HepG2 (cell line): ENCODE results near the gene ZIM2. TPM values are rescaled to one million over a fixed set of nuclear protein-coding genes. Genes with fewer than 3 reads are reported as not detected.

Experiments used
- ATRX ChIP-seq: sonication (generic); formaldehyde crosslinking; IDR thresholded peaks from 2 replicates; pipeline ENCODE4 v1.4.0; 2020; ENCODE audit warnings: missing genetic modification reagents, borderline replicate concordance
- DRAP1 ChIP-seq: IDR thresholded peaks from 2 replicates; pipeline ENCODE4 v1.6.1; 2016; ENCODE audit warnings: missing genetic modification reagents, missing compliant biosample characterization
- EP300 ChIP-seq, 3 experiments: sonication (generic) in 1 of 3; formaldehyde crosslinking in 1 of 3; IDR thresholded peaks; 2 replicates each; pipeline versions ENCODE4 v1.5.1 to v1.6.1; 2011 to 2020; ENCODE audit warnings: low read depth in 2 of 3, low read length in 2 of 3, borderline replicate concordance in 1 of 3, improper control_type of control experiment in 1 of 3, mild to moderate bottlenecking in 1 of 3, missing genetic modification reagents in 1 of 3, moderate library complexity in 1 of 3
- ETS1 ChIP-seq: sonication (generic); formaldehyde crosslinking; IDR thresholded peaks from 2 replicates; pipeline ENCODE4 v1.4.0; 2020; ENCODE audit warnings: missing genetic modification reagents
- GLI4 ChIP-seq: sonication (generic); formaldehyde crosslinking; IDR thresholded peaks from 2 replicates; pipeline ENCODE4 v1.5.1; 2020; ENCODE audit warnings: missing genetic modification reagents, mild to moderate bottlenecking, moderate library complexity, borderline replicate concordance
- HCFC1 ChIP-seq: fragments of 150-350 bp; IDR thresholded peaks from 2 replicates; pipeline ENCODE4 v1.6.1; 2014; ENCODE audit warnings: low read depth, low read length
- HOXA9 ChIP-seq: sonication (generic); formaldehyde crosslinking; IDR thresholded peaks from 2 replicates; pipeline ENCODE4 v1.8.1; 2022; ENCODE audit warnings: missing genetic modification reagents, mild to moderate bottlenecking, moderate library complexity, borderline replicate concordance
- MED8 ChIP-seq: sonication (generic); formaldehyde crosslinking; IDR thresholded peaks from 2 replicates; pipeline ENCODE4 v1.8.1; 2023; ENCODE audit warnings: mild to moderate bottlenecking, missing genetic modification reagents; ENCODE audit not compliant: insufficient replicate concordance
- NCOA5 ChIP-seq: sonication (generic); formaldehyde crosslinking; IDR thresholded peaks from 2 replicates; pipeline ENCODE4 v1.4.0; 2020; ENCODE audit warnings: missing genetic modification reagents
- NR2F6 ChIP-seq, 2 experiments: IDR thresholded peaks; 2 replicates each; pipeline ENCODE4 v1.6.1; 2016; ENCODE audit warnings: antibody characterized with exemption in 1 of 2, mild to moderate bottlenecking in 1 of 2
- POLR2A ChIP-seq, 2 experiments: IDR thresholded peaks; 2 replicates each; pipeline ENCODE4 v1.6.1; 2011; ENCODE audit warnings: low read depth in 2 of 2, low read length in 2 of 2, mild to moderate bottlenecking in 1 of 2, moderate library complexity in 1 of 2; ENCODE audit not compliant: insufficient read depth in 1 of 2
- SP4 ChIP-seq: sonication (generic); formaldehyde crosslinking; IDR thresholded peaks from 2 replicates; pipeline ENCODE4 v1.8.1; 2023; ENCODE audit warnings: mild to moderate bottlenecking, missing genetic modification reagents
- TBP ChIP-seq: sonication (generic); formaldehyde crosslinking; IDR thresholded peaks from 2 replicates; pipeline ENCODE4 v1.5.0; 2020; ENCODE audit warnings: missing genetic modification reagents
- ZFY ChIP-seq: sonication (generic); formaldehyde crosslinking; IDR thresholded peaks from 2 replicates; pipeline ENCODE4 v1.4.0; 2020; ENCODE audit warnings: missing genetic modification reagents
- ZGPAT ChIP-seq: IDR thresholded peaks from 2 replicates; pipeline ENCODE4 v1.6.1; 2016; ENCODE audit warnings: mild to moderate bottlenecking
- ZNF12 ChIP-seq: sonication (generic); formaldehyde crosslinking; IDR thresholded peaks from 2 replicates; pipeline ENCODE4 v1.5.0; 2020; ENCODE audit warnings: missing genetic modification reagents
- ZNF160 ChIP-seq: sonication (generic); formaldehyde crosslinking; IDR thresholded peaks from 2 replicates; pipeline ENCODE4 v1.8.0; 2022; ENCODE audit warnings: mild to moderate bottlenecking, inconsistent platforms, missing genetic modification reagents
- ZNF232 ChIP-seq: sonication (generic); formaldehyde crosslinking; IDR thresholded peaks from 2 replicates; pipeline ENCODE4 v1.4.0; 2020; ENCODE audit warnings: missing genetic modification reagents, borderline replicate concordance
- ZNF44 ChIP-seq: sonication (generic); formaldehyde crosslinking; IDR thresholded peaks from 2 replicates; pipeline ENCODE4 v1.5.1; 2020; ENCODE audit warnings: mild to moderate bottlenecking, missing genetic modification reagents
- ZNF687 ChIP-seq: sonication (generic); formaldehyde crosslinking; IDR thresholded peaks from 2 replicates; pipeline ENCODE4 v1.5.1; 2020; ENCODE audit warnings: mild to moderate bottlenecking, missing genetic modification reagents, moderate library complexity
- ZNF75D ChIP-seq: sonication (generic); formaldehyde crosslinking; IDR thresholded peaks from 2 replicates; pipeline ENCODE4 v1.8.1; 2023; ENCODE audit warnings: missing genetic modification reagents, mild to moderate bottlenecking, borderline replicate concordance
- ZNF776 ChIP-seq: sonication (generic); formaldehyde crosslinking; IDR thresholded peaks from 2 replicates; pipeline ENCODE4 v1.4.0; 2020; ENCODE audit warnings: mild to moderate bottlenecking, missing genetic modification reagents
- ZNF850 ChIP-seq: sonication (generic); formaldehyde crosslinking; conservative IDR thresholded peaks from 2 replicates; pipeline ENCODE4 v1.9.0; 2021; ENCODE audit warnings: mild to moderate bottlenecking, missing genetic modification reagents
- polyA plus RNA-seq, 8 experiments: library from polyadenylated mRNA; depleted of rRNA in 3 of 8; stranded (reverse) in 7 of 8; unstranded in 1 of 8; fragments of >200 nt; fragmentation: Illumina TruSeq in 4 of 8; extraction: Trizol in 4 of 8; gene quantifications; 2 replicates each; pipeline versions ENCODE4 v1.2.1 to v1.2.3, GENCODE V29; 2011 to 2016; ENCODE audit warnings: low read depth in 4 of 8, missing spikeins in 1 of 8, mixed read lengths in 1 of 8; ENCODE audit not compliant: insufficient read depth in 1 of 8
- total RNA-seq, 5 experiments: library from RNA; depleted of rRNA; stranded (reverse); fragments of >200 nt; fragmentation: Illumina TruSeq; extraction: Trizol; gene quantifications; 2 replicates each; pipeline ENCODE4 v1.2.3, GENCODE V29; 2016; ENCODE audit warnings: low read depth in 1 of 5

Gene ZIM2
- total and polyA plus RNA-seq, 2 of the 13 experiments (the other 11 are each of a cell fraction or from before 2014, with no cell fraction given), result 7.2 to 10.3 TPM

GRCh38 chr19:56838909-56839651, 1.4 kb downstream of the ZIM2 start (continued):
- TF ChIP-seq EP300 (IDR thresholded peaks at IDR 0.05; ENCODE audit: low read depth in 2 of 2, low read length in 2 of 2), result 0 out of 4 replicates have a peak, but pooled peaks of 1 of the 2 experiments have one; percentile 15
- no peak for TF ChIP-seq EP300 (CRISPR knock-in tag; IDR thresholded peaks at IDR 0.05; ENCODE audit: borderline replicate concordance)
- 0 out of 2 replicates have a peak, but pooled peaks have one; percentile 45 for TF ChIP-seq ZNF776
- TF ChIP-seq DRAP1 (CRISPR knock-in tag), result no peak
- TF ChIP-seq ZFY, result peak; percentile 31; the same call in 1 of the 2 replicates
- TF ChIP-seq NCOA5 (CRISPR knock-in tag), result no peak
- no peak for TF ChIP-seq ZNF232
- peak; percentile 68 for TF ChIP-seq SP4
- TF ChIP-seq ETS1 (CRISPR knock-in tag), result no peak
- no peak for TF ChIP-seq HOXA9 (CRISPR knock-in tag)
- no peak for TF ChIP-seq NR2F6 (IDR thresholded peaks at IDR 0.05)
- TF ChIP-seq NR2F6 (CRISPR knock-in tag; IDR thresholded peaks at IDR 0.05), result 0 out of 2 replicates have a peak, but pooled peaks have one; percentile 5
- TF ChIP-seq ZNF850 (CRISPR knock-in tag), result no peak
- TF ChIP-seq ZNF75D, result no peak
- TF ChIP-seq ZNF44 (CRISPR knock-in tag), result 0 out of 2 replicates have a peak, but pooled peaks have one; percentile 22
- no peak for TF ChIP-seq TBP (CRISPR knock-in tag)
- no peak for TF ChIP-seq ATRX (CRISPR knock-in tag)
- TF ChIP-seq ZNF687 (CRISPR knock-in tag), result peak; percentile 4; the same call in 1 of the 2 replicates
- TF ChIP-seq MED8 (CRISPR knock-in tag), result peak; percentile 31
- 0 out of 2 replicates have a peak, but pooled peaks have one; percentile 54 for TF ChIP-seq ZNF160 (CRISPR knock-in tag)
- no peak for TF ChIP-seq ZGPAT
- TF ChIP-seq ZNF12 (CRISPR knock-in tag), result no peak
- no peak for TF ChIP-seq GLI4 (CRISPR knock-in tag)
- TF ChIP-seq POLR2A (IDR thresholded peaks at IDR 0.05; ENCODE audit: insufficient read depth in 1 of 2, low read depth in 2 of 2, low read length in 2 of 2), result peak; percentile 40 to 75
- TF ChIP-seq HCFC1, result peak; percentile 38; the same call in 1 of the 2 replicates
